Right lobe of liver (tissue), 6 donors: Measurements from ENCODE around the gene MTHFD1L. TPM values are rescaled to one million over a fixed set of nuclear protein-coding genes. Genes with fewer than 3 reads are reported as not detected.

Source experiments
- ATAC-seq, 4 donors: fragments of 200-7000 bp; cut with Tn5 transposase; one replicate each; pipeline ENCODE4 v1.9.1; 2020; ENCODE audit warnings: mild to moderate bottlenecking in 4 of 4, moderate library complexity in 4 of 4
- DNase-seq, 3 donors: peaks; one replicate each; pipeline ENCODE4 v3.0.0-alpha.2; 2020
- H3K27ac ChIP-seq, 3 donors: fragments of 200-600 bp; one replicate each; pipeline ENCODE4 v1.8.0; 2022
- H3K27me3 ChIP-seq, 2 donors: fragments of 200-600 bp; one replicate each; pipeline ENCODE4 v1.8.0; 2022
- H3K36me3 ChIP-seq, 4 donors: fragments of 200-600 bp; sonication (generic) in 1 of 4; one replicate each; pipeline versions ENCODE4 v1.5.1 to v1.8.0; 2017 to 2022; ENCODE audit warnings: control low read depth in 1 of 4
- H3K4me1 ChIP-seq, 4 donors: fragments of 200-600 bp; sonication (generic) in 1 of 4; one replicate each; pipeline versions ENCODE4 v1.5.1 to v1.8.0; 2017 to 2022; ENCODE audit warnings: control low read depth in 1 of 4
- H3K4me3 ChIP-seq, 3 donors: fragments of 200-600 bp; one replicate each; pipeline ENCODE4 v1.8.0; 2022
- H3K9me3 ChIP-seq, 4 donors: fragments of 200-600 bp; sonication (generic) in 1 of 4; one replicate each; pipeline versions ENCODE4 v1.5.1 to v1.8.0; 2017 to 2022; ENCODE audit warnings: control low read depth in 1 of 4
- POLR2A ChIP-seq: fragments of 450-650 bp; IDR thresholded peaks from one replicate; pipeline ENCODE4 v1.6.1; 2017; ENCODE audit warnings: antibody characterized with exemption, mild to moderate bottlenecking
- WGBS: methylation state at CpG from one replicate; pipeline ENCODE4 v1.1.6; 2018; ENCODE audit warnings: low coverage, low lambda C conversion rate; ENCODE audit not compliant: insufficient coverage; ENCODE audit errors: missing lambda C conversion rate; 5-methylcytosine and 5-hydroxymethylcytosine counted together
- intact Hi-C, 2 donors: fragments of 100-400 bp; cut with DNase I; formaldehyde crosslinking; loops; one replicate each; pipeline versions ENCODE4 v1.11.2 to v1.14.1; 2022
- total RNA-seq, 6 experiments: library from RNA; depleted of rRNA in 2 of 6; stranded (reverse); fragments of >200 nt in 2 of 6; fragmentation: NEBNext Ultra II Directional in 3 of 6; extraction: Animal tissue kit (Norgen Biotek cat#: 25700) in 3 of 6; gene quantifications; one replicate each; pipeline versions ENCODE4 v1.1.0 to v1.2.4, GENCODE V29; 2016 to 2023
- TF ChIP-seq, protein P1 (sequence below), 4 donors: fragments of 200-600 bp in 3 of 4; fragments of 450-650 bp in 1 of 4; IDR thresholded peaks; one replicate each; pipeline versions ENCODE4 v1.5.1 to v1.8.0; 2016 to 2022; ENCODE audit warnings: antibody characterized with exemption in 4 of 4, mild to moderate bottlenecking in 2 of 4
- donor health status: DM: no; HTN: yes; CAD: no.
- donor health status: DM: no; HTN: no; CAD: no.
- donor health status: DM: no; HTN: no; CAD: no.
- donor health status: DM: no; HTN: yes; CAD: no.
- donor health status: DM: no; HTN: yes; CAD: no.

MTHFD1L gene
- total RNA-seq, 6 experiments from 2014 or later = 1.7 to 11.5 (median 4.9) TPM

DNA sequence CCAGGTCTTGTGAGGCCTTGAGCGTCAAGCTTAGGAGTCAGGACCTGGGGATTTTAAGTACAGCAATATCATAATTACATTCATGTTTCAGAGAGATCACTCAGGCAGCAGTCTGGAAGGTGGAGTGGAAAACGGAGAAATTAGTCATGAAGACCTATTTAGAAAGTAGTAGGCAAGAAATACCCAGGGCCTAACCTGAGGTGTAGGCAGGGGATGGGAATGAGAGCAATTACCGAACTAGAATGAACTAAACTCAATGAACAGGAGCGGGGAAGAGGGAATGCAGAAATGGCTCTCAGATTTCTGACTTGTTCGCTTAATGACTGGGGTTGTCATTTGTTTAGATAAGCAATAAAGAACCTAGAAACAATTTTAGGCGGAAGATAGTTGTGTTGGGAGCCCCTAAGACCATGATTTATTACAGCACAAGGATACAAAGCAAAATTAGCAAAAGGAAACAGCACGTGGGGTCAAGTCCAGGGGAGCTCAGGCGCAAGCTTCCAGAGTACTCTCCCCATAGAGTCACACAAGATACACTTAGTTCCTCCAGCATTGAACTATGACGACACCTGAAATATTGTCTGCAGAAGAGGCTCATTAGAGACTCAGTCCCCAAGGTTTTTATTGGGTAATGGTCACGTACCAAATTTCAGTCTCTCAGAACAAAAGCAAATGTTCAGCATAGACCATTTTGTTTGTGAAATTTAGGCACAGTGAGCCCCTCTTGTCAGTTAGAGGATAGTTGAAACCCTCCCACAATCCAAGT lies 195.4 kb downstream of the MTHFD1L start:
- peaks cover 0 to 7% (median 0%) of the 10 kb centered on the region in 4 donors for H3K4me1 ChIP-seq
- 91% methylated on average over 9 of the region's 10 CpGs for WGBS
- H3K27ac ChIP-seq = peak overlapping the region in 2 of 3 donors; percentile 9 to 15
- intact Hi-C loops = no loop called here
- no peak for ATAC-seq
- no peak overlapping the region for H3K4me3 ChIP-seq
- no peak for TF ChIP-seq POLR2A
- TF ChIP-seq, protein P1, sequence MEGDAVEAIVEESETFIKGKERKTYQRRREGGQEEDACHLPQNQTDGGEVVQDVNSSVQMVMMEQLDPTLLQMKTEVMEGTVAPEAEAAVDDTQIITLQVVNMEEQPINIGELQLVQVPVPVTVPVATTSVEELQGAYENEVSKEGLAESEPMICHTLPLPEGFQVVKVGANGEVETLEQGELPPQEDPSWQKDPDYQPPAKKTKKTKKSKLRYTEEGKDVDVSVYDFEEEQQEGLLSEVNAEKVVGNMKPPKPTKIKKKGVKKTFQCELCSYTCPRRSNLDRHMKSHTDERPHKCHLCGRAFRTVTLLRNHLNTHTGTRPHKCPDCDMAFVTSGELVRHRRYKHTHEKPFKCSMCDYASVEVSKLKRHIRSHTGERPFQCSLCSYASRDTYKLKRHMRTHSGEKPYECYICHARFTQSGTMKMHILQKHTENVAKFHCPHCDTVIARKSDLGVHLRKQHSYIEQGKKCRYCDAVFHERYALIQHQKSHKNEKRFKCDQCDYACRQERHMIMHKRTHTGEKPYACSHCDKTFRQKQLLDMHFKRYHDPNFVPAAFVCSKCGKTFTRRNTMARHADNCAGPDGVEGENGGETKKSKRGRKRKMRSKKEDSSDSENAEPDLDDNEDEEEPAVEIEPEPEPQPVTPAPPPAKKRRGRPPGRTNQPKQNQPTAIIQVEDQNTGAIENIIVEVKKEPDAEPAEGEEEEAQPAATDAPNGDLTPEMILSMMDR (IDR thresholded peaks at IDR 0.05) = no peak
- H3K36me3 ChIP-seq = no peaks in the 10 kb centered on the region
- DNase-seq = no peak
- no peaks in the 10 kb centered on the region for H3K27me3 ChIP-seq
- no peaks in the 10 kb centered on the region for H3K9me3 ChIP-seq

DNA sequence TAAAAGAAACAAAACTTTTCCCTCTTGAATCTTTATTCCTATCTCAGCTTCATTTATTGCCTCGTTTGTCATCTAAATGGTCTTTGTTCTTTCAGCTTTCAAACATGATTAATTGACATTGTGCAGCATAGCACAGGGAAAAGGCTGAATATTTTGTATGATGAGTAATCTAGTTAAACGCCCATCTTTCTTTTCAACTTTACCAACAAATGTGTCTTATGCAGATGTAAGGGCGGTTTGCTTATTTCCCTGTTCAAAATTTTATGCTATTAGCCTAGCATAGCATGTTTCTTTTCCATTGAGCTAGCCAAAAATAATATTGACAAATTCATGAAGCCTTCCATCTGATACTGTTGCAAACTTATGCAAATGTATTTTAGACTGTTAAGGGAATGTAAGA lies 197.8 kb downstream of the MTHFD1L start:
- no peak for TF ChIP-seq POLR2A
- TF ChIP-seq, protein P1 (IDR thresholded peaks at IDR 0.05) = no peak
- H3K27ac ChIP-seq = no peak overlapping the region
- intact Hi-C loops = no loop called here
- H3K27me3 ChIP-seq = no peaks in the 10 kb centered on the region
- no peak overlapping the region for H3K4me3 ChIP-seq
- WGBS = 47% methylated on average over 3 of the region's 3 CpGs
- H3K9me3 ChIP-seq = no peaks in the 10 kb centered on the region
- DNase-seq (no peak), ATAC-seq (no peak)
- H3K36me3 ChIP-seq = no peaks in the 10 kb centered on the region
- H3K4me1 ChIP-seq = peaks cover 0 to 12% (median 6%) of the 10 kb centered on the region in 4 donors

DNA sequence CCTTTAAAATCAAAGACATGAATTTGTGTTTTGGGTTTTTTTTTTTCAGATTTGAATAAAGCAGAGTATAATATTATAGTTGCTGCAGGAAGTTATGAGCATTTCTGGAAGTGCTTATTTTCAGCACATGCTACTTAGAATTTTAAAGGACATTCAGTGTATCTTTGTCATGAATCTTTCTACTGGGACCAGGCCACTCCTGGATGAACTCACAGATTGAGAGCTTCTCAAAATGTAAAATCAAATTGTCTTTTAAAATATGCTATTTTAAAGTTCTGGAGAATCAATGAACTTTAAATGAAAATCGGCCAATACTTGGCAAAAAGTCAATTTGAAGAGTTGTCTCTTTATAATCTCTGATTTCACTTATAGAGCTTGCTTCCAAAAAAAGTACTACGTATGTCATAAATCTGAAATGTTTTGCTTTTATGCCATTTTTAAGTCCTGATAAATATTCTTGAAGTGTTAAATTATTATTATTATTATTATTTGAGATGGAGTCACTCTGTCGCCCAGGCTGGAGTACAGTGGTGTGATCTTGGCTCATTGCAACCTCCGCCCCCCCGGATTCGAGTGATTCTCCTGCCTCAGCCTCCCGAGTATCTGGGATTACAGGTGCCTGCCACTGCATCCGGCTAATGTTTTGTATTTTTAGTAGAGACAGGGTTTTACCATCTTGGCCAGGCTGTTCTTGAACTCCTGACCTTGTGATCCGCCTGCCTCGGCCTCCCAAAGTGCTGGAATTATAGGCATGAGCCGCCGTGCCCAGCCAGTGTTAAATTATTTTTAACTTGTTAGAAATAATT lies 198.5 kb downstream of the MTHFD1L start:
- Histone ChIP-seq H3K27me3 (no peaks in the 10 kb centered on the region), H3K4me3 (no peak overlapping the region), H3K9me3 (no peaks in the 10 kb centered on the region), H3K4me1 (peaks cover 0 to 17% (median 6%) of the 10 kb centered on the region in 4 donors), H3K27ac (no peak overlapping the region), H3K36me3 (no peaks in the 10 kb centered on the region)
- 94% methylated on average over 10 of the region's 12 CpGs for WGBS
- no peak for ATAC-seq
- intact Hi-C loops = no loop called here
- TF ChIP-seq POLR2A = no peak
- no peak for DNase-seq

DNA sequence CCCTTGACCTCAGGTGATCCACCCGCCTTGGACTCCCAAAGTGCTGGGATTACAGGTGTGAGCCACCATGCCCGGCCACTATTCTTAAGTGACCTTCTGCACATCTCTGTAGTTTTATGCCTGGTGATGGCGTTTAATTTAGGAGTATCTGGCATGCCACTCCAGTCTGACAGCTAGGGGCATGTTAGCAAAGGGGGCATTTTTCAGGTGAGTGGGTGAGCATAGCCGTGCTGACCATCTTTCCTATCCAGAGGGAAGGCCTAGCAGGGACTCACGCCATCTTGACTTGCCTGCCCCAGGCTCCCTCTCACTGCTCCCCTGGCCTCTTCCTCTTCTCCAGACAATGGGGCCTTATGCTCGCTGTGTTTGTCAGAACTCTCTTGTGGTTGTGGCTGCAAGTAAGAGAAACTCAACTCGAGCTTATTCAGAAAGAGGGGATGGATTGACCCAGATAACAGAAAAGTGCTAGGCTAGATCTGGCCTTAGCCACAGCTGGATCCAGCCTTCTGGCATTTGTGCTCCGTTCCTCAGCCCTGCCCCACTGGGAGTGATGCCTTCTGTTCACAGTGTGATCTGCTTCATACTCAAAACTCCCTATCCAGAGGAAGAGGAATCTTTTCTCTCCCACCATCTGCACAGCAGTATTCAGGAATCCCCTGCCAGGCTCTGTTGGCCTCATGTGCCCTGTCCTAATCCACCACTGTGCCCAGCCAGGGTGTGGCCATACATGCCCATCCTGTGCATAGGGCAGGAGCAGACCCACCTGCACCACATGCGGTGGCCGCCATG lies 199.7 kb downstream of the MTHFD1L start:
- no peak overlapping the region for H3K27ac ChIP-seq
- H3K9me3 ChIP-seq = no peaks in the 10 kb centered on the region
- 91% methylated on average over 7 of the region's 10 CpGs for WGBS
- no peak for TF ChIP-seq POLR2A
- TF ChIP-seq, protein P1 (IDR thresholded peaks at IDR 0.05) = no peak
- intact Hi-C loops = no loop called here
- H3K4me3 ChIP-seq = no peak overlapping the region
- H3K27me3 ChIP-seq = no peaks in the 10 kb centered on the region
- peaks cover 0 to 17% (median 6%) of the 10 kb centered on the region in 4 donors for H3K4me1 ChIP-seq
- no peak for DNase-seq
- no peak for ATAC-seq
- H3K36me3 ChIP-seq = no peaks in the 10 kb centered on the region
